CD1c-positive myeloid dendritic cell (primary cell): Measurements from ENCODE around the gene FAM9A.

Experiments
- DNase-seq: peaks from one replicate; pipeline ENCODE4 v3.0.0-alpha.2; 2016; ENCODE audit errors: extremely low spot score

Gene FAM9A

GRCh38 chrX:8801041-8801599 lies at the start of gene FAM9A:
FAM9A (minus strand) TSS chrX:8801383; CDS start chrX:8800171, 1,212 bp downstream.
- DNase-seq: no peak

- no peak for DNase-seq
Measured at GRCh38 chrX:8850478-8850877, 49.3 kb upstream of the FAM9A start.

GRCh38 chrX:8849945-8850344 lies 48.8 kb upstream of the FAM9A start:
- DNase-seq: no peak

- no peak for DNase-seq
Measured at GRCh38 chrX:8849458-8849857, 48.3 kb upstream of the FAM9A start.

- DNase-seq: no peak
Measured at GRCh38 chrX:8848911-8849310, 47.7 kb upstream of the FAM9A start.

GRCh38 chrX:8848441-8848840 lies 47.3 kb upstream of the FAM9A start:
- DNase-seq: no peak

GRCh38 chrX:8847360-8847759 lies 46.2 kb upstream of the FAM9A start:
- DNase-seq: no peak

GRCh38 chrX:8846266-8846665 lies 45.1 kb upstream of the FAM9A start:
- DNase-seq: no peak

- DNase-seq: no peak
Measured at GRCh38 chrX:8845469-8845868, 44.3 kb upstream of the FAM9A start.

GRCh38 chrX:8845060-8845459 lies 43.9 kb upstream of the FAM9A start:
- no peak for DNase-seq

GRCh38 chrX:8844157-8844556 lies 43.0 kb upstream of the FAM9A start:
- DNase-seq: no peak

GRCh38 chrX:8841911-8842310 lies 40.7 kb upstream of the FAM9A start:
- DNase-seq: no peak

- no peak for DNase-seq
Measured at GRCh38 chrX:8834392-8834791, 33.2 kb upstream of the FAM9A start.

GRCh38 chrX:8832582-8833378 lies 31.6 kb upstream of the FAM9A start:
- no peak for DNase-seq

- DNase-seq: no peak
Measured at GRCh38 chrX:8823698-8824097, 22.5 kb upstream of the FAM9A start.

- no peak for DNase-seq
Measured at GRCh38 chrX:8822002-8822401, 20.8 kb upstream of the FAM9A start.

GRCh38 chrX:8820910-8821527 lies 19.8 kb upstream of the FAM9A start:
- DNase-seq: no peak

GRCh38 chrX:8815460-8816065 lies 14.4 kb upstream of the FAM9A start:
- DNase-seq: peak; percentile 35

GRCh38 chrX:8813036-8813435 lies 11.9 kb upstream of the FAM9A start:
- DNase-seq: no peak

- DNase-seq: no peak
Measured at GRCh38 chrX:8811611-8812010, 10.4 kb upstream of the FAM9A start.

GRCh38 chrX:8808661-8809060 lies 7.5 kb upstream of the FAM9A start:
- no peak for DNase-seq

- DNase-seq: no peak
Measured at GRCh38 chrX:8805974-8806373, 4.8 kb upstream of the FAM9A start.

GRCh38 chrX:8805046-8805445 lies 3.9 kb upstream of the FAM9A start:
- no peak for DNase-seq
